ENCODE results near the gene PAMR1.

GRCh38 chr11:35566885-35567284 lies 41.5 kb upstream of the PAMR1 start:
- TF ChIP-seq POLR2A (IDR thresholded peaks at IDR 0.05) (no peak), CTCF (IDR thresholded peaks at IDR 0.05) (no peak)
